Stimulated activated CD8-positive, alpha-beta memory T cell treated with anti-CD3 and anti-CD28 coated beads, Interleukin-15, amount 100 ng/mL, for 1 hour (primary cell): Measurements from ENCODE around the gene C19orf53.
"Not testable (repeated sequence)": the region's sequence is repeated elsewhere in the genome, so short reads cannot be mapped to it uniquely, and the experiment has no call there.

Source experiments
- DNase-seq: peaks from one replicate; pipeline ENCODE4 v3.0.0-alpha.2; 2020; ENCODE audit warnings: low read depth

C19orf53 gene

DNA sequence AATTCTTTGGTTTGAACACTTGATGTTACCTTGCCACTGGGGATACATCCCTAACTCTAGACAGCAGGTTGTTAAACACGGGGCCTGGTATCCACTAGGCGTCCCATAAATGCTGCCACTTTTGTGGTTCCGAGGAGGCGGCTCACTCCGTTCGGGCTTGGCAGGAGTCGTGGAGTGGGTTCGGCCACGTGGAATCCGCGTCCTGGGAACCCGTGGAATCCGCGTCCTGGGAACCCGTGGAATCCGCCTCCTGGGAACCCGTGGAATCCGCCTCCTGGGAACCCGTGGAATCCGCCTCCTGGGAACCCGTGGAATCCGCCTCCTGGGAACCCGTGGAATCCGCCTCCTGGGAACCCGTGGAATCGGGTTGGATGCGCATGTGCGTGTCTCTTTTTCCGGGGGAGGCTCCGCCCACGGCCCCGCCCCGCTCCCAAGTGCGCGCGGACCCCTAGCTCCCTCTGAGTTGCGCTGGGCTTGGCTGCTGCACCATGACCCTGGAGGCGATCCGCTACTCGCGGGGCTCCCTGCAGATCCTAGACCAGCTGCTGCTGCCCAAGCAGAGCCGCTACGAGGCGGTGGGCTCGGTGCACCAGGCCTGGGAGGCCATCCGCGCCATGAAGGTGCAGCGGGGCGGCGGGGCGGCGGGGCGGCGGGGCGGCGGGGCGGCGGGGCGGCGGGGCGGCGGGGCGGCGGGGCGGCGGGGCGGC is 10.0 kb upstream of the C19orf53 start, which contains the start of gene MRI1:
Gene MRI1, plus strand, starts transcription at position 422 of the 707 bp plus-strand sequence. Its CDS starts 67 bp downstream, at position 489.
- DNase-seq: peak; percentile 22

- no peak for DNase-seq
Observed at GRCh38 chr19:13764821-13765394, 9.3 kb upstream of the C19orf53 start.

DNA sequence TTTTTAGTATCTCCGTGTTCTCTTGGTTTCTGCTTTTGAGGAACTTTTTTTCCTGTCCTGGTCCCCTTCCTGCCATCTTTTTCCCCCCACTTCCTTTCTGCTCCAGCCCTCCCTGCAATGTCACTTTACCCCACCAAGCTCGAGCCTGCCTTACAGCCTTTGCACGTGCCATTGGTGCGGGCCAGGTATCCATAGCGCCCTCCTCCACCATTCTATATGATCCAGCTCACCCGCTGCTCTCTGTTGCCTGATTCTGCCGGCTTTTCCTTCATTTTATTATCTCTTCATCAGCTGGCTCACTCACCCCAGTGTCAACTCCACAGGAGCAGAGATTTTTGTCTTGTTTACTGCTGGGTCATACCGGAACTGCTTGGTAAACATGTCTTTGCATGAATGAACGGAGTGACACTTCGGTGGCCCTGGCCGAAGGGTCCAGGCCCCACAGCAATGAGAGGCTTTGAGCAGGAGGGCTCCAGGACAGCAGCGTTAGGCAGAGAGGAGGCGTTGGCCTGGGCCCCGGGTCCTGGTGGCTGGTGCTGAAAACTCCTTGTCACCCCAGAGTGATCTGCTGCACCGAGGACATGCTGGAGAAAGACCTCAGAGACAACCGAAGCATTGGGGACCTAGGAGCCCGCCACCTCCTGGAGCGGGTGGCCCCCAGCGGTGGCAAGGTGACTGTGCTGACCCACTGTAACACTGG is 8.7 kb upstream of the C19orf53 start:
- DNase-seq: no peak

GRCh38 chr19:13766095-13766481 is 8.2 kb upstream of the C19orf53 start:
- no peak for DNase-seq

GRCh38 chr19:13768510-13768909 is 5.7 kb upstream of the C19orf53 start:
- no peak for DNase-seq

DNA sequence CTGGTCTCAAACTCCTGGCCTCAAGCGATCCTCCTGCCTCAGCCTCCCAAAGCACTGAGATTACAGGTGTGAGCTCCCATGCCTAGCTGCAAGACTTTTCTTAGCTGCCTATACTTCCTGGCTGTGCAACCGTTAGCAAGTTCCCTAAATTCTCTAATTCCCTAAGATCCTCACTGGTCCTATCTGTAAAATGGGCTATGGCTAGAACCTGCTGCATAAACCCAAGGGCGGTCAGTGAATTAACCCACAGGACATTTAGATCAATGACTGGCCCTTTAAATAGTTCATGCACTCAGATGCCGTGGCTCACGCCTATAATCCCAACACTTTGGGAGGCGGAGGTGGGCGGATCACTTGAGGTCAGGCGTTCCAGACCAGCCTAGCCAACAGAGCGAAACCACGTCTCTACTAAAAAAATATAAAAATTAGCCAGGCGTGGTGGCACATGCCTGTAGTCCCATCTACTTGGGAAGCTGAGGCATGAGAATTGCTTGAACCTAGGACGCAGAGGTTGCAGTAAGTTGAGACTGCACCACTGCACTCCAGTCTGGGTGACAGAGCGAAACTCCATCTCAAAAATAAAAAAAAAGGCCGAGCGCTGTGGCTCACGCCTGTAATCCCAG is 4.1 kb upstream of the C19orf53 start:
- DNase-seq: no peak

DNA sequence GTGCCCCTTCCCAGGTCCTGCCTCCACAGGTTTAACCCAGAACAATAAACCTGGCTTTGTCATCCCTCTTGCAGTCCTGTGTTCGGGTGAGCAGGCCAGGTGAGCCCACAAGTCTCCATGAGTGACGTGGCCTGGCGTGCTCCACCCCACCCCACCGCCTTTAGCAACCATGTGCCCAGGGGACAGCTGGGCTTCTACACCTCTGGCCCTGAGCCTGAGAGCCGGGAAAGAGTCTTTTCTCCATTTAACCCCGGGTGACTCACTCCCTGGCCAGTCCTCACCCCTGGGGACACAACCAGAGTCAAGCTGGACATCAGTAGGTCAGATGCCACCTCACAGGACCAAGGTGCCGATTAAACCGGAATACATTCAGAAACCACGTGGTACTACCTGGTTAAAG is 4.1 kb downstream of the C19orf53 start:
- no peak for DNase-seq

DNA sequence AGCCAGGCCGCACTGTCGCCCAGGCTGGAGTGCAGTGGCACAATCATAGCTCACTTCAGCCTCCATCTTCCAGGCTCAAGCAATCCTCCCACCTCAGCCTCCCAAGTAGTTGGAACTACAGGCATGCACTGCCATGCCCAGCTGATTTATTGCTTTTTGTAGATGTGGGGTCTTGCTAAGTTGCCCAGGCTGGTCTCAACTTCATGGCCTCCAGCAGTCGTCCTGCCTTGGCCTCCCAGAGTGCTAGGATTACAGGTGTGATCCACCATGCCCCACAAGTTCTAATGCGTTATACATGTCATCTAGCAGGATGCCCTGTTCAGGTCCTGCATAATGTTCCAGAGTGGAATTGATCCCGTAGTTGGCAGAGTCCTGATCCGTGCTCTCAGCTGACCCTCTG is 4.6 kb downstream of the C19orf53 start:
- DNase-seq: no peak

DNA sequence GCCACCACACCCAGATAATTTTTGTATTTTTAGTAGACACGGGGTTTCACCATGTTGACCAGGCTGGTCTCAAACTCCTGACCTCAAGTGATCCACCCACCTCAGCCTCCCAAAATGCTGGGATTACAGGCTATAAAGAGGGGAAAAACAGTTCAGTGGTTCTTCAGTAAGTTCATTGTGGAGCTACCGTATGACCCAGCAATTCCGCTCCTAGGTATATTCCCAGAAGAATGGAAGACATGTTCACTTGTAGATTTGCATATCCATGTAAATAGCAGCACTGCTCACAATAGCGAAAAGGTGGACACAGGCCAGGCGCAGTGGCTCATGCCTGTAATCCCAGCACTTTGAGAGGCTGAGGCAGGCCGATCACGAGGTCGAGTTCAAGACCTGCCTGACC is 5.5 kb downstream of the C19orf53 start:
- DNase-seq: not testable (repeated sequence)

DNA sequence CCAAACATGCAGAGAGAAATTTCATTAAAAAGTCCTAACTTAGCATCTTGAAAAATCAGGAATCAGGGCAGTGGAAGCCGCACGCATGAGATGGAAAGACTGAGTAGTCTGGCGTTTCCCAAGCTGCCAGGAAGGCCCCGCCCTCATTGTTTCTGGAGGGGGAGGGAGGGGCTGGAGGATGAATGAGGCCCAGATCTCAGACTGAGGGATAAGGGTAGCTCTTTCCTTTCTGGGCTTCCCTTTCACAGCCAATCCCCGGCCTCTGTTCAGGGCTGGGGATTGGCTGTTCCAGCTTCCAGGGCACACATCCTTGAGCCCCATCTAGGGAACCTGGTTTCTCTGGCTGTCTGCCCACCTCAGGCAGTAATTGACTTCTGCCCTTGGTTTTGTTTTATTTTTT is 7.3 kb downstream of the C19orf53 start:
- no peak for DNase-seq

DNA sequence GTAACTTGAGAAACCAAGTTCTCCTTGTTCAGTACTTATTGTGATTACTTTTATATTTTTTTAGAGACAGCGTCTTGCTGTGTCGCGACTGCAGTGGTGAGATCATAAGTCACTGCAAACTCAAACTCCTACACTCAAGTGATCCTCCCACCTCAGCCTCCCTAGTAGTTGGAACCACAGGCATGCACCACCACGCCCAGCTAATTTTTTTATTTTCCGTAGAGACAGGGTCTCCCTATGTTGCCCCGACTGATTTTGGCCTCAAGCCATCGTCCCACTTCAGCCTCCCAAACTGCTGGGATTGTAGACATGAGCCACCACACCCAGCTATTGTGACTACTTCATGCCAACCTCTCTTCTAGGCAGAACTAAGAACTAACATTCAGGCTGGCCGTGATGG is 8.3 kb downstream of the C19orf53 start:
- DNase-seq: no peak

DNA sequence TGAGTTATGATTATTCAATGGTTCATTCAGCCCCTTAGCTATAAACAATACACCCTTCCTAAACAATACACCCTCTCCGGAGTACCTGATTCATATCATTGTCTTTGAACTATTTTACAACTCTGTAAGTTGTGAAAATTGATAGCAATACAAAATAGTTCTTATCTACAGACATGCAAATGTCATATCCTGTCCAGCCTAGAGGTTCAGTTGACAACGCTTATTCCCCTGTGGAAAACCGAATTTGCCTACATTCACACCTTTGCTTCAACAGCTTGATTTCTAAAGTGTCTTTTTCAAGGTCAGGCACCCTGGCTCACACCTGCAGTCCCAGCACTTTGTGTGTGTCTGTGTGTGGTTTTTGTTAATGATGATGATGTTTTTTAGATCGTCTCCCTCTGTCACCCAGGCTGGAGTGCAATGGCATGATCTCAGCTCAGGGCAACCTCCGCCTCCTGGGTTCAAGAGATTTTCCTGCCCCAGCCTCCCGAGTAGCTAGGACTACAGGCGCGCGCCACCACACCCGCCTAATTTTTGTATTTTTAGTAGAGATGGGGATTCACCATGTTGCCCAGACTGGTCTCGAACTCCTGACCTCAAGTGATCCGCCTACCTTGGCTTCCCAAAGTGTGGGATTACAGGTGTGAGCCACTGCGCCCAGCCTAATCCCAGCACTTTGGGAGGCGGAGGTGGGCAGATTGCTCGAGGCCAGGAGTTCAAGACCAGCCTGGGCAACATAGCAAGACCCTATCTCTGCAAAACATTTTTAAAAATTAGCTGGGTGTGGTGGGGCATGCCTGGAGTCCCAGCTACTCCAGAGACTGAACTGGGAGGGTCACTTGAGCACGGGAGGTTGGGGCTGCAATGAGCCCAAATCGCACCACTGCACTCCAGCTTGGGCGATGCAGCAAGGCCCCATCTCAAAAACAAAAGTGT is 9.6 kb downstream of the C19orf53 start:
- no peak for DNase-seq

DNA sequence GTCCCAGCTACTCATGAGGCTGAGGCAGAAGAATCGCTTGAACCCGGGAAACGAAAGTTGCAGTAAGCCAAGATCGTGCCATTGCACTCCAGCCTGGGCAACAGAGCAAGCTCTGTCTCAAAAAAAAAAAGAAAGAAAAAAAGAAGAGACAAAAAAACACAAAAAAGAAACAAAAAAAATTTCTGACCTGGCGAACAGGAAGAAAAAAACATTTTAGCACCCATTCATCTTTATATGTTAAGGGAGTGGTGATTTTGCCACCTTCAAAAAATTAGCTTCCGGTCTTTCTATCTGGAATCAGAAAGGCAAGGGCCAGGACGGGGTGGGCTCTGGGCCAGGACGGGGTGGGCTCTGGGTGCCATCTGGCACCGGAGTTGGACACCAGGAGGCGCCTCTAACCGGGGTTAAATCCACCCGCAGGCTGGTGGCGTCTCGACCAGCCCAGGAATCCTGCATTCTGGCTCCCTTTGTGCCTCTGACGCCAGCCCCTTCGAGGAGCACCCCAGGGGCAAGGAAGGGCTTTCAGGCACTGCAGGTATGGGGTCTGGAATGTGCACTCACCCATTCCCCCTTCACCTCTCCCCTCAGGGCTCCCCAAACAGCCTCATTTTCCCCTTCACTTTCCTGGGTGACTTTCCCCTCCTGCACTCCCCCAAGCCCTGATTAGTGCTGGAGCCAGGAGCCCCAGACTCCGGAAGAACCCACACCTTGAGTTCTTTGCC is 10.6 kb downstream of the C19orf53 start:
- DNase-seq: peak; percentile 64

DNA sequence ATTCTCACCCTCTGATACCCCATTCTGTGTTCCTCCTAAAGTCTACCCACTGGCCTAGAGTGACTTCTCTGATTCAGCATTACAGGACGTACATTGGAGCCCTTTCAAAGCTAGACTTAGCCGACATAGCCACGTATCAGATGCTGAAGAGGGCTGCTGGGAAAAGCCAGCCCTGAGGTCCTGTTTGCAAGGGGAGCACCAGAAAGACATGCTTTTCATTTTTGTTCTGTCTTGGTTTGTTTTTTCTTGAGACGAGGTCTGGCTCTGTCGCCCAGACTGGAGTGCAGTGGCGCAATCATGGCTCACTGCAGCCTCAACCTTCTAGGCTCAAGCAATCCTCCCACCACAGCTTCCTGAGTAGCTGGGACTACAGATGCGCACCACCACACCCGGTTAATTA is 14.7 kb downstream of the C19orf53 start:
- no peak for DNase-seq

DNA sequence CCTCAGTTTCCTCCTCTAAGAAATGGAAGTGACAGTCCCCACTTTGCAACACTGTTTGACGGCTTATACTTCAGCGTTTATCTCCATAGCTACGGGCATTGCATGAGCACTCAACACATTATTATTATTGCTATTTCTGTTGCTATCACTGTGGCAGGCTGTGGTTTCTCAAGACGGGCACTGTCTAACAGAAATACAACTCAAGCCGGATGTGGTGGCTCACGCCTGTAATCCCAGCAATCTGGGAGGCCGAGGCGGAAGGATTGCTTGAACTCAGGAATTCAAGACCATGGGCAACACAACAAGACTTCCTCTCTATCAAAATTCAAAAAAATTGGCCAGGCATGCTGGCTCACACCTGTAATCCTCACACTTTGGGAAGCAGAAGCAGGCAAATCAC is 16.1 kb downstream of the C19orf53 start:
- DNase-seq: no peak

DNA sequence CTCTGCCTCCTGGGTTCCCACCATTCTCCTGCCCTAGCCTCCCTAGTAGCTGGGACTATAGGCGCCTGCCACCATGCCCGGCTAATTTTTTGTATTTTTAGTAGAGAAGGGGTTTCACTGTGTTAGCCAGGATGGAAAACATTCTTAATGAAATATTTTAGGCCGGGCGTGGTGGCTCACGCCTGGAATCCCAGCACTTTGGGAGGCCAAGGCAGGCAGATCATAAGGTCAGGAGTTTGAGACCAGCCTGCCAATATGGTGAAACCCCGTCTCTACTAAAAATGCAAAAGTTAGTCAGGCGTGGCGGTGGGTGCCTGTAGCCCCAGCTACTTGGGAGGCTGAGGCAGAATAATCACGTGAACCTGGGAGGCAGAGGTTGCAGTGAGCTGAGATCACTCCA is 19.1 kb downstream of the C19orf53 start:
- DNase-seq: not testable (repeated sequence)

DNA sequence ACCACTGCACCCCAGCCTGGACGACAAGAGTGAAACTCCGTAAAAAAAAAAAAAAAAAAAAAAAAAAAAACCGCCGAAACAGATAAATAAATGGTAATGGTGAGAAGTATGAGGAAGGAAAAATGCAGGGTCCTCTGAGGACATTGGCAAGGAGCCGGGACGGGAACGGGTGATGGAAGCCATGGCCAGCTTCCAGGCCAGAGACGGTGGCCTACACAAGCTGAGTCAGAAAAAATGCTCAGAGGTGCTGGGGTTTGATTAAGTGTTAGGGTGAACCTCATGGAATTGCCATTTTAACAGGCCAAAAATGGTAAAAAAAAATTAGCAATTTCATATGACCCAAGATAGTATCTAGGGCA is 20.1 kb downstream of the C19orf53 start:
- DNase-seq: no peak

DNA sequence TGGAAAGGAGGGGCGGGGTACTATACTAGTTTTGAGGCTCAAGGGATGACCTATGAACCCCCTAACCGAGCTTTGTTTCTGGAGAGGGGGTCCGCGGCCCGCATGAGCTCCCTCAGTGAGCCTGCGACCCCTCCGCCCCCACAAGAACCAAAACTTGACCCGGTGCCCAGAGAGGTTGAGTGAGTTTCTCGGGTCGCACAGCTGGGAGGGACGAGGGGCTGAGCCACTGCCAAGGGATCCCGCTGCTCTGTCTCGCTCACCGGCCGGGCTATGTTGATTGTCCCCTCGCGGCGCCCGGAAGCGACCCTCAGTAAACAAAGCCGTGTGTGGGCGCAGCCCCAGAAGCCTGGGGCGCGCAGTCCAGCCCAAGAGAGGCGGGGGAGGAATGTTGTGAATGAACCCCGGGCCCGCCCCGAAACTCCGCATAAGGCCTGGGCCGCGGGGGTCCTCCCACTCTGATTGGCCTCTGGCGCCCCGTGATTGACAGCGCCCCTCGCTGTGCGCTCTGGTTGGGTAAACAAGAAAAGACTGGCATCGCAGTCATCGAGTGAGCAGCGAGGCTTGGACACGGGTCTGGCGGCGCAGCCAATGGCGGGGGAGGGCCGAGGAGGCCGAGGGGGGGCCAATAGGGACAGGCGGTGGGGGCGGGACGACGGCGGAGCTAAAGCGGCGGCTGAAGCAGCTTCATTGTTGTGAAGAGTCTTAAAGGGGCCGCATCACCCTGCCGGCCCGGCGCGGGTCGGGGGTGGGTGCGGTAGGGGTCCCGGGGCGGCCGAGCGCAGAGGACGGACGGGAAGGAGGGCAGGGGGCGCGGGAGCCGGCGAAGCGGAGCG is 20.7 kb downstream of the C19orf53 start, which contains the start of gene ZSWIM4:
Gene ZSWIM4, plus strand, starts transcription at position 687 of the 833 bp plus-strand sequence. CDS start 206 bp downstream, outside the sequence.
- peak; percentile 86 for DNase-seq

DNA sequence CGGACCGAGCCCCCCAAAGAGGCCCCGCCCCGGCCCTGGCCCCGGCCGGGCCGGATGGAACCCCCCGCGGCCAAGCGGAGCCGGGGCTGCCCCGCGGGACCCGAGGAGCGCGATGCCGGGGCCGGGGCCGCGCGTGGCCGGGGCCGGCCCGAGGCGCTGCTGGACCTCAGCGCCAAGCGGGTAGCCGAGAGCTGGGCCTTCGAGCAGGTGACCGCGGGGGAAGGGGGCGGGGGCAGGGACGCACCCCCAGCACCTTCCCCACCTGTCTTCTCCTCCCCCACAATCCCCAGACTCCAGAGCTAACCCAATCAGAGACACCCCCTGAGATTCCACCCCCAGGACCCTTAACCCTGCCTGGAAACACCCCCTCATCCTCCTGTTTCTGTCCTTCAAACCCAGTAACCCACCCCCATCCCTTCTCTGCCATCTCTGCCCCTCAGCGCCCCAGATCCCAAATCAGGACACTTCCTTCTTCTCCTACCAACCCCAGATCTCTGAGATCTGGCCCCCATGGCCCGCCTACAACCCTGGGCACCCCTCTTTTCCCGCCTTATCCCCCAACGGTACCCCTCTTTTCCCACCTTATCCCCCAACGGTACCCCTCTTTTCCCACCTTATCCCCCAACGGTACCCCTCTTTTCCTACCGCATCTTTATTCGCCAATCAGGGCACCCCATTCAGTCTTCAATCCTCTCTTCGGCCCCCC is 21.5 kb downstream of the C19orf53 start:
- DNase-seq: no peak
